HG03280 (cell line): Measurements from ENCODE around the gene RABIF.
"Not testable (repeated sequence)": the region's sequence is repeated elsewhere in the genome, so short reads cannot be mapped to it uniquely, and the experiment has no call there.

Experiments
- ATAC-seq: cut with Tn5 transposase; IDR thresholded peaks from one replicate; pipeline ENCODE4 v1.9.1; 2021; ENCODE audit warnings: mild to moderate bottlenecking, moderate library complexity; ENCODE audit not compliant: unreplicated experiment

RABIF gene

DNA sequence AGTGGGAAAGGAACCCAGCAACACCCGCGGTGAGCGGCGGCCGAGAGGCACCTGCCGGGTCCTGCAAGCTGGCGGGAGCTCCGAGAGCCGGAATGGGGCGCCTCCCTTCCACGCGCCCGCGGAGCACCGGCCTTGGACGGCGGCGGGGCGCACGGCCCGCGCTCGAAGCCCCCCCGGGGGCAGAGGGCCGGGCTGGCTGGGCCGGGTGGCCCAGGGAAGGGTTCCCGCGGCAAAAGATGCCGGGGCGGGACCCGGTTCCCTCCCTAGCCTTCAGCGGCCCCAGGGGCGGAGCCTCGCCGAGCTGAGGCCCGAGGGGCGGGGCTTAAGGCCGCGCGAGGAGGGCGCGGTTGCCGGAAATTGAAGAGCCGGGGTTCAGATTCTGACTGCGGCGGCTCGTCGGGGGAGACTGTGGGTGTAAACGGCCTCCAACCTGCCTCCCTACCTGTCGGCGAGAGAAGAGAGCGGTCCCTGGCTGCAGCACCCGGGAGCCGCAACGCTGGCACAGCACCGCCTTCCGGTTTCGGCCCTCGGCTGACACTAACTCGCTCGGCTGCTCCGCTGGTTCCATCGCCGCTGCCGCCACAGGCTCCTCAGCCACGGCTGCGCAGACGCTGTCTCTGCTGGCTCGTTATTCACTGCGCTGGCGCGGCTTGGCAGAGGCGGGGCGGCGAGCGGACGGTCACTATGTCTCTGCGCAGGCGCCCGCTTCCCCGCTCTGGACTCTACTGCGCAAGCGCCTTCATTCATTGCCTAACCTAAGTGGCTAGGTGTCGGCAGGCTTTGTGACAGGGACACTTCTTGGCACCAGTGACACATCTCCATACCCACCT is at the start of gene RABIF:
Gene RABIF, minus strand, starts transcription at position 619 of the 830 bp plus-strand sequence. Its CDS starts 51 bp downstream, at position 568.
- peak; percentile 91 for ATAC-seq

DNA sequence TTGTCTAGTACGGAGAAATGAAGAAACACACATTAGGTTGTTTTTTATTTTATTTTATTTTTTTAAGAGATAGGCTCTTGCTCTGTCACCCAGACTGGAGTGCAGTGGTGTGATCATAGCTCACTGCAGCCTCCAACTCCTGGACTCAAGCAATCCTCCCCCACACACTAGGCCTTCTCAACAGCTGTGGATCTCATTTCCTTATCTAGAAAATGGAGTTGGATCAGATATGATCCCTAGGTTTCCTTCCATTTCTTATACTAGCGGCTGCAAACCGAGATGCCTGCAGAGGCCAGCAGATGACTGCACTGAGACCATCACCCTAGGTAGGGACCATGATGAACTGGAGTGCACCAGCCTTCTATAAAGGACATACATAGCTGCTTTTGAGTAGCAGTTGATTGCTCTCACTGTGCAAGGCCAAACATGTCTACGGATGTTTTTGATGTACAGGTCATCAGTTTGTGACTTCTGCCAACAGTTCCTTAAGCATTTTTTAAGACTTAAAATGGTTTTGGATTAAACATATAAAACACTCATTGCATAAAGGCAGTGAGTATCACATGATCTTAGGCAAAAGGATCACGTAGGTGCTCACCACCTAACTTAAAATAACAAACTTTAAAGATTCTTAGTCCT is 49.5 kb upstream of the RABIF start:
- ATAC-seq = no peak

DNA sequence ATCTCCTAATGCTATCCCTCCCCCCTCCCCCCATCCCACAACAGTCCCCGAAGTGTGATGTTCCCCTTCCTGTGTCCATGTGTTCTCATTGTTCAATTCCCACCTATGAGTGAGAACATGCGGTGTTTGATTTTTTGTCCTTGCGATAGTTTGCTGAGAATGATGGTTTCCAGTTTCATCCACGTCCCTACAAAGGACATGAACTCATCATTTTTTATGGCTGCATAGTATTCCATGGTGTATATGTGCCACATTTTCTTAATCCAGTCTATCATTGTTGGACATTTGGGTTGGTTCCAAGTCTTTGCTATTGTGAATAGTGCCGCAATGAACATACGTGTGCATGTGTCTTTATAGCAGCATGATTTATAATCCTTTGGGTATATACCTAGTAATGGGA is 47.5 kb upstream of the RABIF start:
- ATAC-seq = not testable (repeated sequence)

- ATAC-seq = no peak
Observed at GRCh38 chr1:202935844-202936243, 46.9 kb upstream of the RABIF start.

- no peak for ATAC-seq
Observed at GRCh38 chr1:202934755-202935154, 45.8 kb upstream of the RABIF start.

- ATAC-seq = no peak
Observed at GRCh38 chr1:202932476-202932875, 43.5 kb upstream of the RABIF start.

DNA sequence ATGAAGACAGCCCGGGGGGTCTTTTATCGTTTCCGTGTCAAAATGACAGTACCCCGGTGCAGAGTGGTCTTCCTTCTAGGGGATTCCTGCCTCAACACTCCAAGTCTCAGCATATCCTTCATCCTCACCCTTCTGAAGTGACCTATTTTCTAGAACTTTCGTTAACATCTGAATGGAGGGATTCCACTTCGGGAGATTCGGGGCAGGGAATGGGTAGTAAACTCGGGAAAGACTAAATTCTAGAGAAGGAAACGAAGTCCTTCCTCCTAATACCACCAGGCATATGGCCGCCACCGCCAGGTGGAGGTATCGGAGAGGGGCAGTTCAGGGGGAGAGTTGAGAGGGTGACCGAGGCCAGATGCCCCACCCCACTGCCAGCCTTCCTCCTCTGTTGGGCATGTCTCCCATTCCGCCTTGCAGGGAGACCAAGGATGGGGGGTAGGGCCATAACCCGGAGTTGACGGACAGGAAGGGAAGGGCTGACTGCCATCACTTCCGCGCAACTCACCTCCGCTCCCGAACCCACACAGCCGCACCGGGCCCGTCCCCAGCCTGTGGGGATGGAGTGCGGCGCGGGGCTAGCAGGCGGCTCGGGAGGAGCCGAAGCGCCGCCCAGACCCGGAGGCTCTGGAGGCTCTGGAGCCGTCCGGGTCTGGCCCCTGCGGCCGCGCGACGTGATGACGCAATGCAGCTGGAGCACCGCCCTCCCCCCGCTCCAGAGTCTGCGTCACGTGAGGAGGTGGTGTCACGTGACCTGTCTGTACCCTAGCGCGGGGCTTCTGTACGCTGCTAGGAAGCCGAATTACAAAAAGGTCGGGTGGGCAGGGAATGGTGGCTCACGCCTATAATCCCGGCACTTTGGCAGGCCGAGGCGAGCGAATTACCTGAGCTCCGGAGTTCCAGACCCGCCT is 37.9 kb upstream of the RABIF start, which contains the start of gene KLHL12:
Gene KLHL12, minus strand, starts transcription at position 654 of the 911 bp plus-strand sequence. CDS start 2,072 bp downstream, outside the sequence.
- ATAC-seq = peak; percentile 90

DNA sequence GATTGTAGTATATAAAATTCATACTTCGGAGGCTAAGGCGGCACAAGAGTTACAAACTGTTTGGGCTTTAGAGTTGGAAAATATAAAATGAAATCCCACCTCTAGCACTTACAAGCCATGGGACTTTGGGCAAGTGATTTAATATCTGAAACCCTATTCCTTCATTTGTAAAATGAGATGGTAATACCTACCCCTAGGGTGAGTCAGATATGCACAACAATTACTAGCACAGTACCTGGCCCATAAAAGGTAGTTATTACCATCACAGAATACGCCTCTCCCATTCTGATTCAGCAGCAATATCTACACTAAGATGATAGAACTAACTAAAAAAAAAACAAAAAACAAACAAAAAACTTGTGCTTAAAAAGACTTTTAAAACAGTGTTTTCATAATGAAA is 34.6 kb upstream of the RABIF start:
- ATAC-seq = no peak

- ATAC-seq = no peak
Observed at GRCh38 chr1:202919615-202920014, 30.7 kb upstream of the RABIF start.

GRCh38 chr1:202915146-202915545 is 26.2 kb upstream of the RABIF start:
- no peak for ATAC-seq

DNA sequence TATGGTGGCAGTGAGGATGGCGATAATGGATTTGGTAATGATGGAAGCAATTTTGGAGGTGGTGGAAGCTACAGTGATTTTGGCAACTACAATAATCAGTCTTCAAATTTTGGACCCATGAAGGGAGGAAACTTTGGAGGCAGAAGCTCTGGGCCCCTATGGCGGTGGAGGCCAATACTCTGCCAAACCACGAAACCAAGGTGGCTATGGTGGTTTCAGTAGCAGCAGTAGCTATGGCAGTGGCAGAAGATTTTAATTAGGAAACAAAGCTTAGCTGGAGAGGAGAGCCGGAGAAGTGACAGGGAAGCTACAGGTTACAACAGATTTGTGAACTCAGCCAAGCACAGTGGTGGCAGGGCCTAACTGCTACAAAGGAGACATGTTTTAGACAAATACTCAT is 23.5 kb upstream of the RABIF start:
- ATAC-seq = not testable (repeated sequence)

GRCh38 chr1:202909494-202909893 is 20.5 kb upstream of the RABIF start:
- no peak for ATAC-seq

- no peak for ATAC-seq
Observed at GRCh38 chr1:202908998-202909397, 20.0 kb upstream of the RABIF start.

GRCh38 chr1:202905331-202905730 is 16.4 kb upstream of the RABIF start:
- no peak for ATAC-seq

- not testable (repeated sequence) for ATAC-seq
Observed at GRCh38 chr1:202903808-202904207, 14.9 kb upstream of the RABIF start.

DNA sequence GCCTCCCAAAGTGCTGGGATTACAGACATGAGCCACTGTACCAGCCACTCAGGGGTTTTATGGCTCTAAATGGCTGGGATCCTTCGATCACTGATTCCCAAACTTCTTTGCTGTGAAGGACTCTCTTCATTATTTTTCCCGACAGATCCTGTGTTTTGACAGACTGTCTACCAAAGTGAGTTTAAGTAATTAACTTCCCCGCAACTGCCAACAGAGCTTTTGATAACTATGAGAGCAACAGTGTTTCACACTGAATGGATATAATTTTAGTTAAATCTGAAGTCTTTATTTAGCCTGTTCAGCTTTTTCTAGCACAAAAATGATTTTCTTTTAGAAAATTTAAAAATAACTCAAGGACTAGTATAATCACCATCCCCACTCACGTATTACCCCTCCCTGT is 12.6 kb upstream of the RABIF start:
- ATAC-seq = no peak

DNA sequence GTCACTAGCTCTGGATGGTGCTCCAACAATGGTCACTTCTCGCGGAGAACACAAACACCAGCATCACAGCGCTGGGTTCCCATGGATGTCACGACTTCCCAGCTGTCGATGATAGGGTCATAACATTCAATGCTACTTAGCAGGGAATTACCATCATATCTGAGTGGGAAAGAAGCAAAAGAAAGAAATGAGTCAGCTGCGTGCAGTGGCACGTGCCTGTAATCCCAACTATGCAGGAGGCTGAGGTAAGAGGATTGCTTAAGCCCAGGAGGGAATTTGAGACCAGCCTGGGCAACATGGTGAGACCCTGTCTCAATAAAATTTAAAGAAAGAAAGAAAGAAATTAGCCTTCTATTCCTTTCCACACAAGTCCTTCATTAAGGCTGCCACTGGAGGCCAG is 3.6 kb upstream of the RABIF start:
- no peak for ATAC-seq

DNA sequence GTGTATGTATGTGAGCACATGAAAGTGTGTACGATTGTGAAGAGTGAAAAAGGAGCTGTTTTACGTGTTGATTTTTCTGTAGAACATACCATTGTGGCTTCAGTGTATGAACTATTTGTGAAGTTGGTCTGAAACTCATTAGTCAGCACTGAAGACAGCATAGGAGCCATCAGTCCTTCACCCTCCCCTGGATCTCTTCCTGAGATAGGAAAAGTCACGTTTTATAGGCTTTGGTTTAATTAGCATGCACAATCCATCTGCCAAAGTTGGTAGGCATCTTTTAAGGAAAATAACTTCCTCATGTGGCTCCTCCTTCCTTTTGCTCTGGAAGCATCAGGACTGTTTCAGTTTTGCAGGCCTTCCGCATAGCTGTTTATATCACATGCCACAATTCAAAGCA is 1.4 kb upstream of the RABIF start:
- no peak for ATAC-seq

DNA sequence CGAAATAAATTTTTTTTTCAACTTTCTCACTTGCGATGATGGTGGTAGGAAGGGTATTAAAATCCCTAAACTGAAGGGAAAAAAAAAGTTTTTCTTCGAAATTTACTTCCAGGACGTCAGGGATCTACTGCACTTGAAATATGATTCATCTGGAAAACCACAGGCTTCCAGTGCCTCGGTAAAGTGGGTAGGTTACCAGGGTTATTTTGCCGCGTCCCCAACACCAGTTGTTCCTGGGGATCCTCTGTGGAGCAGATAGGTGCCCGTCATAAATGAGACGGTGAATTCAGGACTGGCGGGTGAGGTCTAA is 773 bp downstream of the RABIF start:
- no peak for ATAC-seq

DNA sequence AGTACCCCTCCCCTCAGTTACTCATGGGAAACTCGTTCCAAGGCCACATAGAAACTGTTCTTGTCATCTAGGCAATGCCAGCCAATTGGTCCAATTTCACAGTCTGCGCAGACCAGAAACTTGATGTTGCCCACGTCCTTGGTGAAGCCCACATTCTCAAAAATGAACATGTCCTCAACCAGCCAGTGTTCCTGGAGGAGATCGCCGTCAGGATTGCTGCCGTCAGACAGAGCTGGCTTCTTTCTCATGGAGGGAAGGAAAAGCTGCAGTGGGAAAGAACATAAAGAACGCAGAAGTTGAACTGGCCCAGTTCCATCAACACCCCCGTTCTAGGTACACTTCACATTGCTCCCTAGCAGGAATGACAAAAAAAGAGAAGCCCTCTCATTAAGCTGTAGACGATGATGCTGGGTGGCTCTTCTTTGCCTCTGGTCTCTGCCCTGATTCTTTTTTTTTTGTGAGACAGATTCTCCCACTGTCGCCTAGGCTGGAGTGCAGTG is 7.9 kb downstream of the RABIF start:
- ATAC-seq = no peak

DNA sequence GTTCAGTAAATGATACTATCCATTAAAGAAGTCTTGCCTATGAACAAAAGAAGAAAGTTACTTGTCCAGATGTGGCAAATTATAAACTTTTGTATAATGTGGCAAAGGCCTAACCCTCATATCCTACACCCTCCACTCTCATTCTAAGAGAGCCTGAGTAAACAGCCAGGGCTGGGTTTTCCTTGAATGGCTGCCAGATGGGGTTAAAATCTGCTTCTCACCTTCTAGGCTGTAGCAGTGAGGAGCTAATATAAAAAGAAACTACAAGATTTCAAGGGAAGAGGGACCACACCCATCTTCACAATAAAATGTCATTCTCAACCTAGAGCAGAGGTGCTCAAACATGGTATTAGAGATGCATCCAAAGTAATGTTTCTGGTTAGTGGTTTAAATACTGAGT is 8.9 kb downstream of the RABIF start:
- no peak for ATAC-seq
